ENCODE measurements around the gene WDR90. TPM values are rescaled to one million over a fixed set of nuclear protein-coding genes. Genes with fewer than 3 reads are reported as not detected.

The WDR90 gene
- total and polyA plus RNA-seq, 2 of the 13 experiments (the other 11 are each of a cell fraction or from before 2014, with no cell fraction given), result 14.9 to 28.9 TPM

GRCh38 chr16:678858-679813 is 30.0 kb downstream of the WDR90 start:
- Histone ChIP-seq H3K9me3 (ENCODE audit: low read length) (no peaks in the 10 kb centered on the region), H3K27ac (ENCODE audit: extremely low read length, insufficient read depth, low read length) (peak overlapping the region; percentile 80), H3K9ac (ENCODE audit: insufficient read depth, low read depth, low read length) (peak overlapping the region; percentile 75), H3K27me3 (ENCODE audit: control insufficient read depth in 1 of 2, insufficient read depth in 2 of 2, low read length in 2 of 2) (no peaks in the 10 kb centered on the region; a peak in 1 of 5 replicates), H3K4me3 (replicated peaks in 1 of 3; ENCODE audit: insufficient read depth in 1 of 3, low read depth in 2 of 3, low read length in 3 of 3) (peak overlapping the region; percentile 55 to 85 (median 61); a peak in 5 of 6 replicates), H3K79me2 (ENCODE audit: insufficient read depth, low read length) (peaks cover 16% of the 10 kb centered on the region), H4K20me1 (ENCODE audit: insufficient read depth, low read length) (0 out of 2 replicates have a peak, but pooled peaks cover 3% of the 10 kb centered on the region), H2AFZ (ENCODE audit: low read length) (no peak overlapping the region), H3K36me3 (replicated peaks in 1 of 2; ENCODE audit: control insufficient read depth in 1 of 2, insufficient read depth in 2 of 2, low read length in 2 of 2) (peaks cover 8 to 14% of the 10 kb centered on the region in 2 experiments; a peak in 4 of 5 replicates), H3K4me1 (ENCODE audit: insufficient read depth, low read length) (peaks cover 47% of the 10 kb centered on the region), H3K4me2 (ENCODE audit: low read depth, low read length) (peak overlapping the region; percentile 99)
- in situ Hi-C loops (cut with HindIII; ENCODE audit: extremely low pct_ligation_motif_present, low pct_unique_long_range_greater_than_20kb), result no loop called here
- ChIA-PET POLR2A (interaction anchor here (0.5 to 4.4 kb wide), 12 partner anchors 10 to 624 kb away, joined by 3 to 34 read pairs (median 5); partner anchors contain the start of genes ANTKMT, METTL26, RHOT2 and WDR24), CTCF (ENCODE audit: low intra/inter-chr PET ratio, low total read pairs) (no interaction called here)
- intact Hi-C loops (cut with micrococcal nuclease; ENCODE audit: unreplicated experiment), result no loop called here
- no peak for FAIRE-seq
- DNase-seq (ENCODE audit: low spot score), result peak; percentile 74
- TSS peak; percentile 67 for BruUV-seq (replicated peaks)
- ATAC-seq, result peak; percentile 60
- 0% methylated on average over 1 of the region's 52 CpGs for WGBS (ENCODE audit: low lambda C conversion rate)
- no peak; the same call in 1 of the 2 replicates for TF ChIP-seq THAP11 (CRISPR knock-in tag; IDR thresholded peaks at IDR 0.05)
- no peak for TF ChIP-seq FOXP4 (CRISPR knock-in tag; IDR thresholded peaks at IDR 0.05)
- no peak for TF ChIP-seq HHEX (CRISPR knock-in tag; IDR thresholded peaks at IDR 0.05)
- no peak for TF ChIP-seq RERE (CRISPR knock-in tag; IDR thresholded peaks at IDR 0.05; ENCODE audit: low read depth)
- TF ChIP-seq BORCS8-MEF2B (CRISPR knock-in tag; IDR thresholded peaks at IDR 0.05), result no peak
- TF ChIP-seq ZFP82 (CRISPR knock-in tag; IDR thresholded peaks at IDR 0.05; ENCODE audit: borderline replicate concordance), result no peak
- TF ChIP-seq ZNF274 (CRISPR knock-in tag; IDR thresholded peaks at IDR 0.05), result peak; percentile 31; the same call in 1 of the 2 replicates
- TF ChIP-seq BCLAF1 (IDR thresholded peaks at IDR 0.05), result no peak
